22Rv1 (cell line): ENCODE results near the gene FAM135A.
"Not testable (repeated sequence)": the region's sequence is repeated elsewhere in the genome, so short reads cannot be mapped to it uniquely, and the experiment has no call there.

Experiments used
- CTCF ChIP-seq: fragments of 450-650 bp; IDR thresholded peaks from 2 replicates; pipeline ENCODE4 v1.5.1; 2017; ENCODE audit warnings: mild to moderate bottlenecking
- ZFX ChIP-seq: fragments of 450-650 bp; IDR thresholded peaks from 2 replicates; pipeline ENCODE4 v1.6.1; 2017; ENCODE audit warnings: antibody characterized with exemption, borderline replicate concordance

- not testable (repeated sequence) for TF ChIP-seq CTCF, ZFX
Measured at GRCh38 chr6:70447343-70448070, 34.2 kb downstream of the FAM135A start.
